CD4-positive, alpha-beta T cell (primary cell): ENCODE results near the gene TMEM121. TPM values are rescaled to one million over a fixed set of nuclear protein-coding genes. Genes with fewer than 3 reads are reported as not detected.
A peak's percentile ranks its signal among the peaks of the same experiment; 100 is the strongest.

Experiments
- ATAC-seq: fragments of 200-7000 bp; cut with Tn5 transposase; one replicate; pipeline ENCODE4 v1.10.0; 2022; ENCODE audit warnings: mild to moderate bottlenecking; ENCODE audit not compliant: poor library complexity
- CTCF ChIA-PET: fragments of 350-600 bp; sonication (Branson Sonifier 250); formaldehyde crosslinking; loops from one replicate; lab custom pipeline; 2021; ENCODE audit warnings: antibody characterized with exemption, inconsistent platforms; lab: Charles Lee
- POLR2A ChIA-PET: fragments of 350-600 bp; sonication (Branson Sonifier 250); formaldehyde crosslinking; loops from one replicate; lab custom pipeline; 2021; ENCODE audit warnings: antibody characterized with exemption, inconsistent platforms; lab: Charles Lee
- DNase-seq, 14 experiments: peaks; one replicate each; pipeline ENCODE4 v3.0.0-alpha.2; 2013 to 2020; ENCODE audit warnings: mixed read lengths in 2 of 14
- H3K27ac ChIP-seq, 2 donors: one replicate each; pipeline versions ENCODE4 v1.5.1 to v1.7.0; 2013; ENCODE audit warnings: low read length in 2 of 2, low read depth in 1 of 2, mild to moderate bottlenecking in 1 of 2
- H3K27me3 ChIP-seq, 2 experiments: 1 replicate in 1 of 2; 2 replicates in 1 of 2; pipeline versions ENCODE4 v1.6.1 to v1.7.0; 2013; ENCODE audit warnings: low read length in 2 of 2, control low read depth in 1 of 2, mild to moderate bottlenecking in 1 of 2, moderate library complexity in 1 of 2; ENCODE audit not compliant: insufficient read depth in 2 of 2, control insufficient read depth in 1 of 2
- H3K36me3 ChIP-seq: one replicate; pipeline ENCODE4 v1.6.1; 2013; ENCODE audit warnings: low read length, control low read depth; ENCODE audit not compliant: insufficient read depth
- H3K4me1 ChIP-seq: one replicate; pipeline ENCODE4 v1.6.1; 2013; ENCODE audit warnings: low read length, control low read depth; ENCODE audit not compliant: insufficient read depth
- H3K4me3 ChIP-seq: one replicate; pipeline ENCODE4 v1.5.1; 2013; ENCODE audit warnings: mild to moderate bottlenecking, low read length, moderate library complexity
- H3K9me3 ChIP-seq, 2 experiments: 1 replicate in 1 of 2; 2 replicates in 1 of 2; pipeline versions ENCODE4 v1.6.1 to v1.7.0; 2013; ENCODE audit warnings: low read length in 2 of 2, mild to moderate bottlenecking in 2 of 2, control low read depth in 1 of 2, moderate library complexity in 1 of 2; ENCODE audit not compliant: control insufficient read depth in 1 of 2, insufficient read depth in 1 of 2
- H3K27ac Mint-ChIP-seq: one replicate; pipeline ENCODE4 v1.8.0; 2020; ENCODE audit warnings: mixed read lengths
- H3K27me3 Mint-ChIP-seq: one replicate; pipeline ENCODE4 v1.8.0; 2021; ENCODE audit warnings: mixed read lengths
- H3K36me3 Mint-ChIP-seq: one replicate; pipeline ENCODE4 v1.8.0; 2021; ENCODE audit warnings: low read depth, mixed read lengths
- H3K4me1 Mint-ChIP-seq: one replicate; pipeline ENCODE4 v1.8.0; 2021; ENCODE audit warnings: low read depth, mixed read lengths
- H3K4me3 Mint-ChIP-seq: one replicate; pipeline ENCODE4 v1.8.0; 2020; ENCODE audit warnings: mild to moderate bottlenecking, mixed read lengths
- H3K9me3 Mint-ChIP-seq: one replicate; pipeline ENCODE4 v1.8.0; 2020; ENCODE audit warnings: mixed read lengths
- intact Hi-C, 2 experiments: fragments of 100-400 bp; cut with DNase I in 1 of 2; cut with micrococcal nuclease in 1 of 2; formaldehyde crosslinking; loops; one replicate each; pipeline versions ENCODE4 v1.15.1 to v1.9.0; 2023 to 2025; cut with DNase I, micrococcal nuclease
- total RNA-seq, 174 experiments: library from RNA in 2 of 174; stranded (reverse) in 2 of 174; gene quantifications; one replicate each; pipeline ENCODE4 v1.2.3 and lab custom pipeline; 2021 to 2026
- TF ChIP-seq, protein P1 (sequence below): fragments of 200-600 bp; IDR thresholded peaks from one replicate; pipeline ENCODE4 v1.8.0; 2022; ENCODE audit warnings: antibody characterized with exemption, mild to moderate bottlenecking

Gene TMEM121
- total RNA-seq, 2 experiments from 2014 or later, result 1.6 to 1.7 TPM

DNA sequence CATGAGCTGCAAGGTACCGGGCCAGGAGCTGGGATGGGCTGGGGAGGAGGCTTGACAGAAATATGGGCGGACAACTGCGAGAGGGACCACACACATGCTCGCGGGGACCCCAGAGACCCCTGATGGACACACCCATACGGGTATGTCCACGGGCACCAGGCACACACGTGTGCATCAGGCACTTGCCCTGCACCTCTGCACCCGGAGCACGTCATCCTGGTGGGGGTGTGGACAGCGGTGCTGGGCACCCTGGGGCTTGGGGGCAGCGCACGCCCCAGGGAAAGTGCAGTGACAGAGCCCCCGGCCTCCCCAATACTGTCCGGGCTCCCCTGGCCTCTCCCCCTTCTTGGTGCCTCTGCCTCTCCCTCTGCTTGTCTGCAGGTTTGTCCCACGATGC, 41.4 kb upstream of the TMEM121 start:
- DNase-seq, result peak in 2 of 14 experiments; percentile 25 to 26
- H3K27ac ChIP-seq, result peak overlapping the region; percentile 100
- H3K4me1 Mint-ChIP-seq, result peaks cover 59% of the 10 kb centered on the region
- H3K4me3 Mint-ChIP-seq, result peak overlapping the region; percentile 87
- peaks cover 92% of the 10 kb centered on the region for H3K4me1 ChIP-seq
- TF ChIP-seq, protein P1, sequence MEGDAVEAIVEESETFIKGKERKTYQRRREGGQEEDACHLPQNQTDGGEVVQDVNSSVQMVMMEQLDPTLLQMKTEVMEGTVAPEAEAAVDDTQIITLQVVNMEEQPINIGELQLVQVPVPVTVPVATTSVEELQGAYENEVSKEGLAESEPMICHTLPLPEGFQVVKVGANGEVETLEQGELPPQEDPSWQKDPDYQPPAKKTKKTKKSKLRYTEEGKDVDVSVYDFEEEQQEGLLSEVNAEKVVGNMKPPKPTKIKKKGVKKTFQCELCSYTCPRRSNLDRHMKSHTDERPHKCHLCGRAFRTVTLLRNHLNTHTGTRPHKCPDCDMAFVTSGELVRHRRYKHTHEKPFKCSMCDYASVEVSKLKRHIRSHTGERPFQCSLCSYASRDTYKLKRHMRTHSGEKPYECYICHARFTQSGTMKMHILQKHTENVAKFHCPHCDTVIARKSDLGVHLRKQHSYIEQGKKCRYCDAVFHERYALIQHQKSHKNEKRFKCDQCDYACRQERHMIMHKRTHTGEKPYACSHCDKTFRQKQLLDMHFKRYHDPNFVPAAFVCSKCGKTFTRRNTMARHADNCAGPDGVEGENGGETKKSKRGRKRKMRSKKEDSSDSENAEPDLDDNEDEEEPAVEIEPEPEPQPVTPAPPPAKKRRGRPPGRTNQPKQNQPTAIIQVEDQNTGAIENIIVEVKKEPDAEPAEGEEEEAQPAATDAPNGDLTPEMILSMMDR, result no peak
- ATAC-seq, result no peak
- no peaks in the 10 kb centered on the region for H3K27me3 ChIP-seq
- ChIA-PET POLR2A (interaction anchor here (1.3 kb wide), 1 partner anchor 115 kb away, joined by 3 read pairs; no protein-coding TSS in a partner anchor), CTCF (no interaction called here)
- peaks cover 16% of the 10 kb centered on the region for H3K36me3 Mint-ChIP-seq
- intact Hi-C loops, result no loop called here
- H3K4me3 ChIP-seq, result no peak overlapping the region
- peak overlapping the region; percentile 97 for H3K27ac Mint-ChIP-seq
- no peaks in the 10 kb centered on the region for H3K9me3 Mint-ChIP-seq
- H3K36me3 ChIP-seq, result peaks cover 10% of the 10 kb centered on the region
- no peaks in the 10 kb centered on the region for H3K9me3 ChIP-seq
- no peaks in the 10 kb centered on the region for H3K27me3 Mint-ChIP-seq

DNA sequence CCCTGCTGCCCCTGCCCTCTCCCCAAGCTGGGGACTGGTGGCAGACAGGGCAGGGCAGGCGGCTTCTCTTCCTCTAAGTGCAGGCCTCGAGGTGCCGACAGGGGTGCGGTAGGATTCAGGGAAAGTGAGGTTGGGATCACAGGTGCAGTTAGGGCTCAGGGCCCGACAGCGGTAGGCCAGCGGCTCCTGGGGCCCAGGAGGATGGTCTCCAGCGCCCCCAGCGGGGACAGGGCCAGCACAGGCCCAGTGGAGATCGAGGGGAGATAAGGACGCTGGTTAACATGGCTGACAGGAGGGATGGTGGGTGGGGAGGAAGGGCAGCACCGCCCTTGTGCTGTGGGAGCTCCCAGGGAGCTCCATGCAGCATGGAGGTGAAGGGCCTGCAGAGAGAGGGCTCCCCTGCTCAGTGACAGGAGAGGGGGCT, 40.6 kb upstream of the TMEM121 start:
- H3K36me3 ChIP-seq, result peaks cover 10% of the 10 kb centered on the region
- Mint-ChIP-seq H3K36me3 (peaks cover 18% of the 10 kb centered on the region), H3K9me3 (no peaks in the 10 kb centered on the region), H3K4me3 (peak overlapping the region; percentile 87), H3K27me3 (no peaks in the 10 kb centered on the region), H3K27ac (peak overlapping the region; percentile 97), H3K4me1 (peaks cover 53% of the 10 kb centered on the region)
- intact Hi-C loops, result no loop called here
- H3K9me3 ChIP-seq, result no peaks in the 10 kb centered on the region
- ATAC-seq (no peak), DNase-seq (peak in 12 of 14 experiments; percentile 42 to 85 (median 54))
- H3K4me1 ChIP-seq, result peaks cover 88% of the 10 kb centered on the region
- H3K27me3 ChIP-seq, result no peaks in the 10 kb centered on the region
- peak overlapping the region; percentile 100 for H3K27ac ChIP-seq
- TF ChIP-seq, protein P1, result no peak
- POLR2A ChIA-PET, result interaction anchor here (1.3 kb wide), 1 partner anchor 115 kb away, joined by 3 read pairs; no protein-coding TSS in a partner anchor
- CTCF ChIA-PET, result interaction anchor here (1.8 kb wide), 1 partner anchor 37 kb away, joined by 6 read pairs; no protein-coding TSS in a partner anchor
- peak overlapping the region; percentile 97 for H3K4me3 ChIP-seq

DNA sequence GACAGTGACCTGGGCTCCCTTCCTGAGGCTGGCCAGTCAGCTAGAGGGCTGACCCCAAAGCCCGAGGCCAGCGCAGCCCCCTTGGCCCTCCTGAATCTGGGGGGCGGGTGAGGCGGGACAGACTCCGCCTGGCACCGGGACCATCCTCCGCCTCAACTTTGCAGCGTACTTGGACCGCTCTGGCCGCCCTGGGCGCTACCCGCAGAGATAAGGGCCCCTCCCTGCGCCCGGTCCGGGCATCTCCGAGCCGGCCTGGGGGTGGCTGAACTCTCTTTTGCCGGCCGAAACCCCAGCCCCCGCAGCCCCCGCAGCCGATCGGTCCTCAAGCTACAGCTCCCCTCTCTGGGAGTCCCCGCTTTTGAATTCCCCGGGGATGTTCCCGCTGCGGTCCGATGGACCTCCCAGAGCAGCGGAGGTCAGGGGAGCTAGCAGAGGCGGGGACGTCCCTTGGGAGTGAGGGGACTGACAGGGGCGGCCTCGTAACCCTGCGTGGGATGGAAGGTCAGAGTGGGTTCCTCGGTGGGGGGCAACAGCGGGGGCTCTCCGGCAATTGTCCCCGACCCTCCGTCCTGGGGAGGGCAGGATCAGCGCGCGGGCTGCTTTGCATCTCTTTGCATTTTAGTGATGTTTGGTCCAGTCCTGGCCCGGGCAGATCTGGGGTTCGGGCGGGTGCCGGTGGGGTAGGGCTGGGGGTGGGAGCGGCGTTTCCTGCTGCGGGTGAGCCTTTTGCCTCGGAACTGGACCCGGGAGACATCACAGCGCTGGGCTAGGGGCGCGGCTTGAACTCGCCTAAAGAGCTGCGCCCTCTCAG, 40.0 kb upstream of the TMEM121 start, which contains the start of gene CRIP1:
CRIP1 (plus strand) TSS at position 724 of the 811 bp plus-strand sequence. CDS start 374 bp downstream, outside the sequence.
- POLR2A ChIA-PET, result interaction anchor here (1.3 kb wide), 1 partner anchor 116 kb away, joined by 3 read pairs; no protein-coding TSS in a partner anchor
- no peaks in the 10 kb centered on the region for H3K9me3 Mint-ChIP-seq
- peak within 1 kb of the TSS; percentile 97 for H3K4me3 ChIP-seq
- H3K36me3 Mint-ChIP-seq, result peaks cover 21% of the 10 kb centered on the region
- CTCF ChIA-PET, result interaction anchor here (1.8 kb wide), 1 partner anchor 38 kb away, joined by 6 read pairs; no protein-coding TSS in a partner anchor
- ATAC-seq, result no peak
- TF ChIP-seq, protein P1, result no peak
- intact Hi-C loops, result no loop called here
- H3K36me3 ChIP-seq, result peaks cover 10% of the 10 kb centered on the region
- H3K9me3 ChIP-seq, result no peaks in the 10 kb centered on the region
- no peaks in the 10 kb centered on the region for H3K27me3 Mint-ChIP-seq
- H3K27ac ChIP-seq, result peak within 1 kb of the TSS; percentile 100
- peak within 1 kb of the TSS; percentile 97 for H3K27ac Mint-ChIP-seq
- peak in 3 of 14 experiments; percentile 10 to 62 (median 61) for DNase-seq
- H3K4me1 ChIP-seq, result peaks cover 83% of the 10 kb centered on the region
- peak within 1 kb of the TSS; percentile 90 for H3K4me3 Mint-ChIP-seq
- peaks cover 52% of the 10 kb centered on the region for H3K4me1 Mint-ChIP-seq
- no peaks in the 10 kb centered on the region for H3K27me3 ChIP-seq
